Activated T-helper 1 cell treated with anti-CD3 and anti-CD28 coated beads, Interleukin-12 subunit alpha, Interleukin-12 subunit beta, Interleukin-2, Interleukin-4 antibody, amounts not matched to agents 30 ng/mL and 10 ng/mL and 1 ng/mL, durations not matched to agents 14 hours and 24 hours and 36 hours (primary cell): ENCODE results near the gene ANKRD44. TPM values are rescaled to one million over a fixed set of nuclear protein-coding genes. Genes with fewer than 3 reads are reported as not detected.

Experiments
- DNase-seq: peaks from one replicate; pipeline ENCODE4 v3.0.0; 2021; ENCODE audit warnings: low spot score
- H3K27ac Mint-ChIP-seq: one replicate; pipeline ENCODE4 v1.8.0; 2021; ENCODE audit warnings: mild to moderate bottlenecking, mixed read lengths
- H3K27me3 Mint-ChIP-seq: one replicate; pipeline ENCODE4 v1.8.0; 2022; ENCODE audit warnings: mild to moderate bottlenecking, moderate library complexity, mixed read lengths; ENCODE audit not compliant: insufficient read depth
- H3K36me3 Mint-ChIP-seq: one replicate; pipeline ENCODE4 v1.8.0; 2021; ENCODE audit warnings: low read depth, mixed read lengths
- H3K4me1 Mint-ChIP-seq: one replicate; pipeline ENCODE4 v1.8.0; 2021; ENCODE audit warnings: low read depth, mixed read lengths
- H3K4me3 Mint-ChIP-seq: one replicate; pipeline ENCODE4 v1.8.0; 2021; ENCODE audit warnings: mild to moderate bottlenecking, moderate library complexity, mixed read lengths
- H3K9me3 Mint-ChIP-seq: one replicate; pipeline ENCODE4 v1.8.0; 2021; ENCODE audit warnings: mixed read lengths
- intact Hi-C: fragments of 100-400 bp; cut with micrococcal nuclease; formaldehyde crosslinking; loops from one replicate; pipeline ENCODE4 v1.15.1; 2024
- total RNA-seq: library from RNA; stranded (reverse); gene quantifications from 2 replicates; pipeline ENCODE4 v1.2.3, GENCODE V29; 2022

ANKRD44 gene
- total RNA-seq, 1 donor from 2014 or later: 159 TPM

DNA sequence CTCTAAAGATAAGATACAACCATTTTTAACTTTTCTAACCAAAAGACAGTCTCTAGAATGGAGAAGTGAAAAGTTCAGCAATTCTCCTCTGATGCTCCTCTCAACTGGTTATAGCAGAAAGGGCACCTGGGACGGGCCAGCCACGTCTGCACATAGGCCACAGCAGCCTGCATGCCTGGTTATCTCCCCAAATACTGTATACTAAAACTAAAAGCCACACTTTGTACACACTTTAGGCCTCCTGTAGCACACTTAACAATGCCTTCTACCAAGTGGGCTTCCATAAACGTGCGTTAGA lies 179.1 kb downstream of the ANKRD44 start:
- Mint-ChIP-seq H3K27ac (peak overlapping the region; percentile 4), H3K9me3 (peaks cover 11% of the 10 kb centered on the region), H3K27me3 (no peaks in the 10 kb centered on the region), H3K36me3 (peaks cover 52% of the 10 kb centered on the region), H3K4me3 (no peak overlapping the region), H3K4me1 (peaks cover 78% of the 10 kb centered on the region)
- no peak for DNase-seq
- intact Hi-C loops: no loop called here

DNA sequence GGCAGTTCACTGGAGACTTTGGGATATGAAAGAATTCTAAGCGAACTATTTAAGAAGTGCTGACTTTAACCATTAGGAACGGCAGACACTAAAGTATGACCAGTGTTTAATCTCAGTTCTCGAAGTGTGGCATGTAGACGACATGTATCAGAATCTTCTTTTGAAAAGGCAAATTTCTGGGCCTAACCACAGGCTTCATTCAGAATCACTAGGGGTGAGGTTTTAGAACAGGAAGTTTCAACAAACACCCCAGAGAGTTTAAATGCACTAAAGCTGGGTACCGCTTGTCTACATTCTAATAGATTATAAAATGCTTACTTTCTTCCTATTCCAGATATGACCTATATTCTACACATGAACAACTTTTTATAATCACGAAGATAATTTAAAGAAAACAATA lies 180.3 kb downstream of the ANKRD44 start:
- peak overlapping the region; percentile 68 for H3K4me3 Mint-ChIP-seq
- no peaks in the 10 kb centered on the region for H3K27me3 Mint-ChIP-seq
- DNase-seq: no peak
- H3K27ac Mint-ChIP-seq: peak overlapping the region; percentile 80
- intact Hi-C loops: loop anchor here (1.0 kb wide), 2 partner anchors 8 to 15 kb away; no protein-coding TSS in a partner anchor
- H3K9me3 Mint-ChIP-seq: peaks cover 11% of the 10 kb centered on the region
- H3K4me1 Mint-ChIP-seq: peaks cover 66% of the 10 kb centered on the region
- H3K36me3 Mint-ChIP-seq: peaks cover 42% of the 10 kb centered on the region

DNA sequence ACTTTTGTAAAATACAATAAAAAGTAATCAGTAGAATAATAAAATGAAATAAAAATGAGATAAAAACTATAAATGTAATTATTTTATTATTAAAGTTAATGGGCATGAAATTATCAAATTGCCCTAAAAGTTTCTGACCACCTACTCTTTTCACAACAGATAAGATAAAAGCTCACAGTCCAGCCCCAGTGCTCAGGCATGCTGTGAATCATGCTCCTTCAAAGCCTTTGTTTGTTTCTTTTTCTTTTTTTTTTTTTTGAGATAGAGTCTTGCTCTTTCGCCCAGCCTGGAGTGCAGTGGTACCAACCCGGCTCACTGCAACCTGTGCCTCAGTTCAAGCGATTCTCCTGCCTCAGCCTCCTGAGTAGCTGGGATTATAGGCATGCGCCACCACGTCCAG lies 181.7 kb downstream of the ANKRD44 start:
- intact Hi-C loops: loop anchor here (5.0 kb wide), 1 partner anchor 178 kb away; no protein-coding TSS in a partner anchor
- peaks cover 47% of the 10 kb centered on the region for H3K36me3 Mint-ChIP-seq
- DNase-seq: no peak
- no peak overlapping the region for H3K4me3 Mint-ChIP-seq
- peaks cover 11% of the 10 kb centered on the region for H3K9me3 Mint-ChIP-seq
- peak overlapping the region; percentile 29 for H3K27ac Mint-ChIP-seq
- H3K4me1 Mint-ChIP-seq: peaks cover 58% of the 10 kb centered on the region
- no peaks in the 10 kb centered on the region for H3K27me3 Mint-ChIP-seq

DNA sequence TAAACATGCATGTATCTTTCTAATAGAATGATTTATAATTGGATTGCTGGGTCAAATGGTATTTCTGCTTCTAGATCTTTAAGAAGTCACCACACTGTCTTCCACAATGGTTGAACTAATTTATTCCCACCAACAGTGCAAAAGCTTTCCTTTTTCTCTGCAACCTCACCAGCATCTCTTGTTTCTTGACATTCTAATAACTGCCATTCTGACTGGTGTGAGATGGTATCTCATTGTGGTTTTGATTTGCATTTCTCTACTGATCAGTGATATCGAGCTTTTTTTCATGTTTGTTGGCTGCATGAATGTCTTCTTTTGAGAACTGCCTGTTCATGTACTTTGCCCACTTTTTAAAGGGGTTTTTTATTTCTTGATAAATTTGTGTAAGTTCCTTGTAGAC lies 182.5 kb downstream of the ANKRD44 start:
- Mint-ChIP-seq H3K27me3 (no peaks in the 10 kb centered on the region), H3K27ac (peak overlapping the region; percentile 31), H3K4me3 (no peak overlapping the region), H3K9me3 (peaks cover 11% of the 10 kb centered on the region), H3K36me3 (peaks cover 43% of the 10 kb centered on the region), H3K4me1 (peaks cover 54% of the 10 kb centered on the region)
- no peak for DNase-seq
- intact Hi-C loops: loop anchor here (5.0 kb wide), 1 partner anchor 179 kb away; no protein-coding TSS in a partner anchor

DNA sequence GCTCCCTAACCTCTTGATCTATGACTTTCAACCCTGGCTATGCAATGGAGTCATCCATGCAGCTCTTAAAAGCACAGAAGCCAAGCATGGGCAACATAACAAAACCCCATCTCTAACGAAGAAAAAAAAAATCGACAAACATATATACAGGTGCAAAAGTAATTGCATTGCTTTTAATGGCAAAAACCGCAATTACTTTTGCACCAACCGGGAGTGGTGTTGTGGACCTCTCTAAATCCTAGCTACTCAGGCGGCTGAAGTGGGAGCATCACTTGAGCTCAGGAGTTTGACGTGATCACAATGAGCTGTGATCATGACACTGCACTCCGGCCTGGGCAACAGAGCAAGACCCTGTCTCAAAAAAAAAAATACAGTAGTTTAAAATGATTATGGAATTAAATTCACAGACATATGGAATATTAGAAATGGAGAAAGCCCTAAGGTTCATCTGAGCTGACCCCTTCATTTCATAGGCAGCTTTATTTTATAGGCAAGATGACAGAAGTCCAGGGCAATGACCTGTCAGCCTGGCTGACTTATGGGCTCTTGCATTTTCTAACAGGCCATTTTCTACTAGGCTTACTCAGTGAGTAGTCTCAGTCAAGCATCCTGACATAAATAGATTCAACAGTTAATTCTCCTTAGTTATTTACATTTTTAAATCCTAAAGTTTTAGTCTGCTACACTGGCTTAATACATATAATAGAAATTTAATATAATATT lies 183.8 kb downstream of the ANKRD44 start:
- H3K4me1 Mint-ChIP-seq: peaks cover 54% of the 10 kb centered on the region

DNA sequence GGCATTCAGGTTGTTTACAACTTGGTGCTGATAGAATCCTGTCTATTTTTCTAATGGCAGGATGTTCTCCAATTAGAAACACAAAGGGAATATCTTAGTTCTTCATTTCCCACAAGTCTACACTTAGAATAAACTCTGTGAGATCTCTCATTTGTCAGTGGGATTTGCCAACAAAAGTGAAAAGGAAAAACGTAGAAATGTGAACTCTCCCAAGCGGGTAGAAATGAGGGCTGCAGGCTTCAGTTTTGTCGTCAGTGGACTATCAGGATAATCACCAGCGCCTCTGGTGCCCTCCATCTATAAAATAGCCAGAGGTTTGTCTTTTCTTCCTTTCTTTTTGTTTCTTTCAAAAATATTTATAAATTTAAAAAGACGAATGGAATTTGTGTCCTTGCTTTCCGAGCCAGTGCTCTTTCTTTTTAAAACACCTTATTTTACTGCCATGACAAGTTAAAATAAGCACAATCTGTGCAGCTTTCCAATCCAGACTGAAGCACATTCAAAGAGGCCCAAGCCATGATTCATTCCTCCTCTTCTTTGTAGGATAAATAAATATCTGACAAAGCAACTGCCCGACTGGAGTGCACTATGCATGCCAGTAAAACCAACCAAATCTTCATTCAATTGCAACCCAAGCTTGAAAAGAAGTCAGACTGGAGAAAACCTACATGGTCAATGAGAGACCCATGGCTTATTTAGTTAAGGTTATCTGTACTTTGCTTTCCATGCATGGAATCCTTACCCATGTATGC lies 185.8 kb downstream of the ANKRD44 start:
- Mint-ChIP-seq H3K4me1 (peaks cover 46% of the 10 kb centered on the region), H3K36me3 (peaks cover 53% of the 10 kb centered on the region), H3K4me3 (no peak overlapping the region), H3K9me3 (peaks cover 11% of the 10 kb centered on the region), H3K27me3 (no peaks in the 10 kb centered on the region), H3K27ac (no peak overlapping the region)
- no peak for DNase-seq
- intact Hi-C loops: loop anchor here (5.0 kb wide), 1 partner anchor 182 kb away; no protein-coding TSS in a partner anchor

More for the DNA sequence above, 183.8 kb downstream of the ANKRD44 start:
- Mint-ChIP-seq H3K36me3 (peaks cover 44% of the 10 kb centered on the region), H3K4me3 (no peak overlapping the region), H3K9me3 (peaks cover 11% of the 10 kb centered on the region), H3K27me3 (no peaks in the 10 kb centered on the region), H3K27ac (no peak overlapping the region)
- no peak for DNase-seq
- intact Hi-C loops: loop anchor here (5.0 kb wide), 1 partner anchor 181 kb away; no protein-coding TSS in a partner anchor

DNA sequence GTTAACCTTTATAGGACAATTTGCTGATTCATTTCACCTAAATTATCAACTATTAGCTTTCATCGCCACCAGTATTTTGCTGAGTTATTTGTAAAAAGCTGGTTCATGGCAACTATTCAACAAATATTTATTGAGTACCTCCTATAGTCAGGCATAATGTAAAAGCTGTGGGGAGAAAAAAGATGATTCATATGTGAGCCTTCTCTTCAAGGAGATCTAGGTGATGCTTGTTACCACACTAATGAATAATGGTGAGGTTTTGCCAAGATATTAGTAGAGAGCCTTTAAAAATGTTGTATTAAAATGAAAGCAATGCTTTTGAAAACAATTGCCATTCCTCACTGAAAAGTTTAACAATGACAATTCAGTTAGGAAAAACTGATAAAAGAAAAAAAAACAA lies 187.8 kb downstream of the ANKRD44 start:
- H3K27me3 Mint-ChIP-seq: no peaks in the 10 kb centered on the region
- peaks cover 3% of the 10 kb centered on the region for H3K9me3 Mint-ChIP-seq
- H3K4me1 Mint-ChIP-seq: peaks cover 29% of the 10 kb centered on the region
- no peak for DNase-seq
- peaks cover 45% of the 10 kb centered on the region for H3K36me3 Mint-ChIP-seq
- intact Hi-C loops: no loop called here
- H3K27ac Mint-ChIP-seq: peak overlapping the region; percentile 29
- no peak overlapping the region for H3K4me3 Mint-ChIP-seq

DNA sequence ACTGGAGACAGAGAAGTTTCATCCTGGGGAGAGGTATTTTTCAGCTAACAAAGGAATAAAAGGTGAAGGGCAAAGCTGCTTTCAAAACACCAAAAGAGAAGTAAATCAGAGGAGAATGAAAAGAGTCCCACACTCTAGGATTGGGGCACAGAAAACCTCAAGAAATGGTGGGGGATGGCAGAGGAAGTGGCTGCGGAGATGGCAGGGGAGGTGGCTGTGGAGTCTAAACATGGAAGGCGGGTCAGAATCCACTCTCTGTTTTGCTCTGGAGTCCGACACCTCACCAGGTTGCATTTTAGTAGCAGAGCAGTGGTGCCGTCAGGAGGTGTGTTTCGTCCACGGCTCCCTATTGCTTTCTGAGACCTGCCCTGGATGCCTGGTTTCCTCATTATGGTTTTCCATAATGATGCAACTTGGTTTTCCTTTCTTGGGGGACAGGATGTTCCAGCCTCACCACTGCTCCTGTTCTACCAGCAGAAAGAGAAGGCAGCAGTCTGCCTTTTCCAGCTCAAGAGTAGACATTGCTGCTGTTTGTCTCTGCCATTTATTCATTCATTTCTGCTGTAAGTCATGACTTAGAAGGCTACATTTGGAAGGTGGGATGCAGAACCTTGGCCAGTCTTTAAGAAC lies 188.7 kb downstream of the ANKRD44 start:
- H3K4me3 Mint-ChIP-seq: no peak overlapping the region
- peaks cover 45% of the 10 kb centered on the region for H3K36me3 Mint-ChIP-seq
- peaks cover 27% of the 10 kb centered on the region for H3K4me1 Mint-ChIP-seq
- H3K27me3 Mint-ChIP-seq: no peaks in the 10 kb centered on the region
- peak overlapping the region; percentile 64 for H3K27ac Mint-ChIP-seq
- H3K9me3 Mint-ChIP-seq: no peaks in the 10 kb centered on the region
- intact Hi-C loops: no loop called here
- no peak for DNase-seq

DNA sequence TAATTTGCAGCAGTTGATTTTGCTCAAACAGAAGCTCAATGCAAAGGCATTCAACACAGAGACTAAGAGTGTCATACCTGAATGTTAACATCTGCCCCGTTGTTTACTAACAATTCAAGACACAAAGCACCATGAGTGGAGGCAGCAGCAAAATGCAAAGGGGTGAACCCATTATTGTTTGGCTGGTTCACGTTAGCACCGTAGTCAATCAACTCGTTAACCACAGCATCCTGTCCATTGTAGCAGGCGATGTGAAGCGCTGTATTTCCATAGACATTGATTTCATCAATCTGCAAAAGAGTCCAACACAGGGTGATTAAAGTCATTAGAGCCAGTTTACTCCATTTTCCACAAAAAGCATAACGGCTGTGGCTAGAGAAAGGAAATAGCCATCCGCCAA lies 189.3 kb downstream of the ANKRD44 start:
- H3K27me3 Mint-ChIP-seq: no peaks in the 10 kb centered on the region
- DNase-seq: no peak
- no peaks in the 10 kb centered on the region for H3K9me3 Mint-ChIP-seq
- H3K4me1 Mint-ChIP-seq: peaks cover 33% of the 10 kb centered on the region
- peaks cover 51% of the 10 kb centered on the region for H3K36me3 Mint-ChIP-seq
- peak overlapping the region; percentile 64 for H3K27ac Mint-ChIP-seq
- intact Hi-C loops: no loop called here
- no peak overlapping the region for H3K4me3 Mint-ChIP-seq

DNA sequence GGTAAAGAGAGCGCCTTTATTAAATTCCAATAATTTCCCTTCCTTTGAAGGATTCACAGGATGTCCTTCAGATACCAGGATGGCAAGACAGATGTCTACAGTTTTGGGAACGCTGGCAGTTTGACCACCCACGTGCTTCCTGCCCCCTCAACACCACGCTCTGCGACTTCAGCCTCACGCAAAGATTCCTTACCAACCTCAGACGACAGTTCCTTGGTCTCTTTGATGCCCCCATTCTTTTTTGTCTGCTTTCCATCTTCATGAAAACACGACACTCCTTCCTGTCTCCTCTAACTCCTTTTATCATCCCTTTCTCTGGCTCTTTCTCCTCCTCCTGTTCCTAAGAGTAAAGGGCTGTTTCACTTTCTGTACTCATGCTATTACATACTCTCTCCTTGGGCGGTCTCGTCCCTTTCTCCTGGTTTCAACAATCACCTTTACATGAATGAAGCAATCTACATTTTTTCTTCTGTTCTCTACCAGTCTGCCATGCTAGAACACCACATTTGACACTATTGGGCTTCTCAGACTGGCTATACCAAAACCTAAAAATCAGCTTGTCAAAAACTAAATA lies 194.2 kb downstream of the ANKRD44 start:
- Mint-ChIP-seq H3K9me3 (no peaks in the 10 kb centered on the region), H3K36me3 (peaks cover 28% of the 10 kb centered on the region), H3K27me3 (no peaks in the 10 kb centered on the region), H3K27ac (peak overlapping the region; percentile 77), H3K4me1 (peaks cover 24% of the 10 kb centered on the region), H3K4me3 (peak overlapping the region; percentile 20)
- DNase-seq: no peak
- intact Hi-C loops: no loop called here

DNA sequence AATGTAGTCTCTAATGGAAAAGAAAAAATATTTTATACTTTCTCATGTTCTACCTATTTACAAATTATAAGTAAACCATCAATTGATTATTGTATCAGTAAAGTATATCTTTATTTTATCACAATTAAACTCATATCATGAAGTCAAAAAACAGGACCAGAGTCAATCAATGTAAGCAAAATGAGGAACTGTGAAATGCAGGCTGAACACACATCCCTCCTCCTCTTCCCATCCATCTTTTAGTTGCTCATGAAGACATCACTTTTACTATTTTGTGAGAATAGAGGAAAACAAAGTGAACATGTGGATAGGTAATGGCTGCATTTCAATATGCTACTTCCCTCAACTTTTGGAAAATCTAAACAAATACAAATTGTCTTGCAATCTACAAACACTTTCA lies 195.3 kb downstream of the ANKRD44 start:
- Mint-ChIP-seq H3K9me3 (no peaks in the 10 kb centered on the region), H3K27me3 (no peaks in the 10 kb centered on the region), H3K4me1 (peaks cover 18% of the 10 kb centered on the region), H3K27ac (no peak overlapping the region), H3K4me3 (no peak overlapping the region), H3K36me3 (peaks cover 23% of the 10 kb centered on the region)
- intact Hi-C loops: no loop called here
- no peak for DNase-seq

DNA sequence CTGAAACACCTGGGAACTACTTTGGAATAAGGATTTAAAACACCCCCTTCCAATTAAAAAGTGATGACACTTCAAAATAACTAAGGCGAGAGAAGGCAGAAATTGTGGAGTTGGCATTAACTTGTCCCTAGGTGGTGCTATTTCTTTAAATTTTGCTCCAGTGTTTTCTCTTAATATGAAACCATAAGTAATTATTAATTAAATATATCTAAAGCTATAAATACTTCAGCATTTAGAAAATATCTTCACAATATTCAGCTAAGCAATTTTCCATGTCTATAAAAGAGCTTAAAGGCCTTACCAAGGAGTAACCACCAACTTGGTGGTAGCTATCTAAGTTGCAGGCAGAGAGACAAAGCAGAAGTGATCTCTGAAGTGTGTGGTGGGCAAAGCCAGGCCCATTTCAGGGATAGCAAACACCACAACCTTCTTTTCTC lies 197.3 kb downstream of the ANKRD44 start:
- no peaks in the 10 kb centered on the region for H3K9me3 Mint-ChIP-seq
- no peak overlapping the region for H3K27ac Mint-ChIP-seq
- no peak for DNase-seq
- H3K4me1 Mint-ChIP-seq: peaks cover 18% of the 10 kb centered on the region
- no peak overlapping the region for H3K4me3 Mint-ChIP-seq
- no peaks in the 10 kb centered on the region for H3K27me3 Mint-ChIP-seq
- intact Hi-C loops: loop anchor here (1.0 kb wide), 4 partner anchors 55 to 265 kb away; partner anchors contain the start of gene ANKRD44
- H3K36me3 Mint-ChIP-seq: peaks cover 22% of the 10 kb centered on the region
